Right lobe of liver (tissue), 4 donors: ENCODE measurements around the gene DDIT4.

Experiments used
- POLR2A ChIP-seq: fragments of 450-650 bp; IDR thresholded peaks from one replicate; pipeline ENCODE4 v1.6.1; 2017; ENCODE audit warnings: antibody characterized with exemption, mild to moderate bottlenecking
- TF ChIP-seq, protein P1 (sequence below), 4 donors: fragments of 200-600 bp in 3 of 4; fragments of 450-650 bp in 1 of 4; IDR thresholded peaks; one replicate each; pipeline versions ENCODE4 v1.5.1 to v1.8.0; 2016 to 2022; ENCODE audit warnings: antibody characterized with exemption in 4 of 4, mild to moderate bottlenecking in 2 of 4
- donor health status: DM: no; HTN: no; CAD: no.
- donor health status: DM: no; HTN: no; CAD: no.
- donor health status: DM: no; HTN: yes; CAD: no.

DNA sequence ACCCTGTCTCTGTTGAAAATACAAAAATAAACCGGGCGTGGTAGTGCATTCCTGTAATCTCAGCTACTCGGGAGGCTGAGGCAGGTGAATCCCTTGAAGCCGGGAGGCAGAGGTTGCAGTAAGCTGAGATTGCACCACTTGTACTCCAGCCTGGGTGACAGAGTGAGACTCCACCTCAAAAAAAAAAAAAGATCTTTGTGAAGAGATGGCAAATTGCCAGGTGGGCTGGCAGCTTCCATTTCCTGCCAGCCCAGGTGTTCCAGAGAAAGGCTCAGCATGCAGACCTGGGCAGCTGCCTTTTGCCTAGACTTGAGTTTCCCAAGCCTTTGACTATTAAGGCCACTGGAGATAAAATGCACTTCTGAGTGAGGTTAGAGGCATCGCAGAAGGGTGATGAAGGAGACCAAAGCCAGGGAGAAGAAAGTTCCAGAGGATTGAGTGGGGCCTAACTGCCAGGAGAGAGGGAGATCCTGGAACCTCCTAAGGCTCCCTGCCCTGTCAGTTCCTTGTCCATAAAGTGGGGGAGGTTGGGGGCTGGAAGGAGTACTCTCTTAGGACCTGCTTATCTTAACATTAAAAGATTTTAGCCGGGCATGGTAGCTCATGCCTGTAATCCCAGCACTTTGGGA is 10.0 kb upstream of the DDIT4 start:
- TF ChIP-seq, protein P1, sequence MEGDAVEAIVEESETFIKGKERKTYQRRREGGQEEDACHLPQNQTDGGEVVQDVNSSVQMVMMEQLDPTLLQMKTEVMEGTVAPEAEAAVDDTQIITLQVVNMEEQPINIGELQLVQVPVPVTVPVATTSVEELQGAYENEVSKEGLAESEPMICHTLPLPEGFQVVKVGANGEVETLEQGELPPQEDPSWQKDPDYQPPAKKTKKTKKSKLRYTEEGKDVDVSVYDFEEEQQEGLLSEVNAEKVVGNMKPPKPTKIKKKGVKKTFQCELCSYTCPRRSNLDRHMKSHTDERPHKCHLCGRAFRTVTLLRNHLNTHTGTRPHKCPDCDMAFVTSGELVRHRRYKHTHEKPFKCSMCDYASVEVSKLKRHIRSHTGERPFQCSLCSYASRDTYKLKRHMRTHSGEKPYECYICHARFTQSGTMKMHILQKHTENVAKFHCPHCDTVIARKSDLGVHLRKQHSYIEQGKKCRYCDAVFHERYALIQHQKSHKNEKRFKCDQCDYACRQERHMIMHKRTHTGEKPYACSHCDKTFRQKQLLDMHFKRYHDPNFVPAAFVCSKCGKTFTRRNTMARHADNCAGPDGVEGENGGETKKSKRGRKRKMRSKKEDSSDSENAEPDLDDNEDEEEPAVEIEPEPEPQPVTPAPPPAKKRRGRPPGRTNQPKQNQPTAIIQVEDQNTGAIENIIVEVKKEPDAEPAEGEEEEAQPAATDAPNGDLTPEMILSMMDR (IDR thresholded peaks at IDR 0.05): no peak
- TF ChIP-seq POLR2A: peak; percentile 62
